ENCODE results near the gene TTLL12.

DNA sequence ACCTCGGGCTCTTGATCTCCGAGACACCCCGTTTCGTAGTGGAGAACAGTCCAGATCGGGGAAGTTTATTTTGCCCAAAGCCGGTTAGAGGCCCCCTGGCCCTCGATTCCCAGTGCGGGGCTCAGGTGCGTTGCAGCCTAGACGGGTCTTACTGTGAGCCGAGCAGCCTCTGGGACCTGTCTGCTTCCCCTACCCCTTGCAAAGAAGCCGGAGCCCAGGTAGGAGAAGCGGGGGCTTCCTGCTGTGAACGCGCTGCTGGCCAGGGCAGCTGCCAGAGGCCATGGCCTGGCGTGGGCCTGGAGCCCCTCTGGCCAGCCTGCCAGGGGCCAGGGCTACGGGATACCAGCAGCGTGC lies 35.0 kb downstream of the TTLL12 start:
- TF ChIP-seq, protein P1, sequence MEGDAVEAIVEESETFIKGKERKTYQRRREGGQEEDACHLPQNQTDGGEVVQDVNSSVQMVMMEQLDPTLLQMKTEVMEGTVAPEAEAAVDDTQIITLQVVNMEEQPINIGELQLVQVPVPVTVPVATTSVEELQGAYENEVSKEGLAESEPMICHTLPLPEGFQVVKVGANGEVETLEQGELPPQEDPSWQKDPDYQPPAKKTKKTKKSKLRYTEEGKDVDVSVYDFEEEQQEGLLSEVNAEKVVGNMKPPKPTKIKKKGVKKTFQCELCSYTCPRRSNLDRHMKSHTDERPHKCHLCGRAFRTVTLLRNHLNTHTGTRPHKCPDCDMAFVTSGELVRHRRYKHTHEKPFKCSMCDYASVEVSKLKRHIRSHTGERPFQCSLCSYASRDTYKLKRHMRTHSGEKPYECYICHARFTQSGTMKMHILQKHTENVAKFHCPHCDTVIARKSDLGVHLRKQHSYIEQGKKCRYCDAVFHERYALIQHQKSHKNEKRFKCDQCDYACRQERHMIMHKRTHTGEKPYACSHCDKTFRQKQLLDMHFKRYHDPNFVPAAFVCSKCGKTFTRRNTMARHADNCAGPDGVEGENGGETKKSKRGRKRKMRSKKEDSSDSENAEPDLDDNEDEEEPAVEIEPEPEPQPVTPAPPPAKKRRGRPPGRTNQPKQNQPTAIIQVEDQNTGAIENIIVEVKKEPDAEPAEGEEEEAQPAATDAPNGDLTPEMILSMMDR (IDR thresholded peaks at IDR 0.05; ENCODE audit: insufficient read depth, low read depth, low read length), result no peak
- no peak for TF ChIP-seq EZH2 (IDR thresholded peaks at IDR 0.05; ENCODE audit: insufficient read depth, low read length)

Data from astrocyte (in vitro differentiated cells and primary cell).